BE2C (cell line): Measurements from ENCODE around the gene MSRB2. TPM values are rescaled to one million over a fixed set of nuclear protein-coding genes. Genes with fewer than 3 reads are reported as not detected.

Source experiments
- DNase-seq: peaks from one replicate; pipeline ENCODE4 v3.0.0-alpha.2; 2020
- H3K27me3 ChIP-seq: fragments of 250-450 bp; sonication (Bioruptor Pico); 2 replicates; pipeline ENCODE4 v1.5.1; 2020; ENCODE audit warnings: mild to moderate bottlenecking
- H3K36me3 ChIP-seq: fragments of 250-450 bp; sonication (Bioruptor Pico); 2 replicates; pipeline ENCODE4 v1.5.1; 2020; ENCODE audit warnings: mild to moderate bottlenecking
- H3K4me1 ChIP-seq: fragments of 250-450 bp; sonication (Bioruptor Pico); 2 replicates; pipeline ENCODE4 v1.5.1; 2020
- H3K4me3 ChIP-seq: 2 replicates; pipeline ENCODE4 v1.5.1; 2011; ENCODE audit warnings: low read depth, low read length
- H3K9me3 ChIP-seq: fragments of 250-450 bp; sonication (Bioruptor Pico); 2 replicates; pipeline ENCODE4 v1.5.1; 2020
- polyA plus RNA-seq: library from polyadenylated mRNA; unstranded; fragments of >200 nt; gene quantifications from one replicate; pipeline ENCODE4 v1.2.1, GENCODE V29; 2012; ENCODE audit warnings: low read depth, missing spikeins; ENCODE audit not compliant: insufficient read length, insufficient read depth
- TF ChIP-seq, protein P1 (sequence below): IDR thresholded peaks from 2 replicates; pipeline ENCODE4 v1.5.1; 2012; ENCODE audit warnings: mild to moderate bottlenecking, low read depth, low read length

The MSRB2 gene
- 36.6 TPM for polyA plus RNA-seq

DNA sequence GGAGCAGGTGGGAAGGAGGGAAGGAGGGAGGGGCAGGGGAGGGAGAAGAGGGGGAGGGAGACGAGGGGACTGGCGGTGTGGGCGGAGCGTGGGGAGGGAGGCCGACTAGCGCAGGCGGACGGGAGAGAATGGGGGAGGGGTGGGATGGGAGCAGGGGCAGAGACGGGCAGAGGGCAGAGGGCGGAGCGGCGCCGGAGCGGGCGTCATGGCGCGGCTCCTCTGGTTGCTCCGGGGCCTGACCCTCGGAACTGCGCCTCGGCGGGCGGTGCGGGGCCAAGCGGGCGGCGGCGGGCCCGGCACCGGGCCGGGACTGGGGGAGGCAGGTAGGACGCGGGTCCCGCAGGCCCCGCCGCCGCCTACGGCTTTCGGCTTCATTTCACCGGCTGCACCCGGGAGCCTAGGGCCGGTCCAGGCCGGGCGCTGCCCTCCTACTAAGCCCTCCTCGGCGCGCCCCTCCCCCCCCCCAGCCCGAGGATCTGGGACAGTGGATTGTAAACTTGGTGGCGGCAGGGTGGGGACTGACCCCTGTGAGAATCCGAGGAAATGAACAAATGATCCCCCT, at the start of gene MSRB2:
Gene MSRB2, plus strand, starts transcription at position 176 of the 562 bp plus-strand sequence. Its CDS starts 30 bp downstream, at position 206.
- Histone ChIP-seq H3K9me3 (no peaks in the 10 kb centered on the region), H3K4me3 (peak within 1 kb of the TSS; percentile 81), H3K4me1 (peaks cover 14% of the 10 kb centered on the region), H3K36me3 (no peaks in the 10 kb centered on the region), H3K27me3 (no peaks in the 10 kb centered on the region)
- DNase-seq, result peak; percentile 96
- TF ChIP-seq, protein P1, sequence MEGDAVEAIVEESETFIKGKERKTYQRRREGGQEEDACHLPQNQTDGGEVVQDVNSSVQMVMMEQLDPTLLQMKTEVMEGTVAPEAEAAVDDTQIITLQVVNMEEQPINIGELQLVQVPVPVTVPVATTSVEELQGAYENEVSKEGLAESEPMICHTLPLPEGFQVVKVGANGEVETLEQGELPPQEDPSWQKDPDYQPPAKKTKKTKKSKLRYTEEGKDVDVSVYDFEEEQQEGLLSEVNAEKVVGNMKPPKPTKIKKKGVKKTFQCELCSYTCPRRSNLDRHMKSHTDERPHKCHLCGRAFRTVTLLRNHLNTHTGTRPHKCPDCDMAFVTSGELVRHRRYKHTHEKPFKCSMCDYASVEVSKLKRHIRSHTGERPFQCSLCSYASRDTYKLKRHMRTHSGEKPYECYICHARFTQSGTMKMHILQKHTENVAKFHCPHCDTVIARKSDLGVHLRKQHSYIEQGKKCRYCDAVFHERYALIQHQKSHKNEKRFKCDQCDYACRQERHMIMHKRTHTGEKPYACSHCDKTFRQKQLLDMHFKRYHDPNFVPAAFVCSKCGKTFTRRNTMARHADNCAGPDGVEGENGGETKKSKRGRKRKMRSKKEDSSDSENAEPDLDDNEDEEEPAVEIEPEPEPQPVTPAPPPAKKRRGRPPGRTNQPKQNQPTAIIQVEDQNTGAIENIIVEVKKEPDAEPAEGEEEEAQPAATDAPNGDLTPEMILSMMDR, result no peak

DNA sequence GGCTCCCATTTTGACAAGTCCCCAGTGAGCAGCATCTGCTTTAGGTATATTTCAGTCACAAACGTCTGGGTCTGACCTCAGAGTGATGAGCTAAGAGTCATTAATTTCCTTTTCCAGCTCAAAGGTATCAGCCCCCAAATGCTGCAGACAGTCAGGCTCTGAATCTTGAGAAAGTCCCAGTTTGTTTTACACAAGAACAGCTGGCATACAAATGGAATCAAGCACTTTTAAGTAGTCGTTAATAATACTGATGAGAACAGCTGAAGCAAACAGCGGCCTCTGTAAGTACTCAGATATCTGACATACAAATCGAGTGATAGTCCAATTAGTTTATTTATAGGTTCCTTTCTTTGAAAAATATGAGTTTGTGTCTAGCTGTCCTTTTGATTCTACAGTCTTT, 49.4 kb upstream of the MSRB2 start:
- no peaks in the 10 kb centered on the region for H3K27me3 ChIP-seq
- TF ChIP-seq, protein P1, result no peak
- no peaks in the 10 kb centered on the region for H3K36me3 ChIP-seq
- H3K4me3 ChIP-seq, result no peak overlapping the region
- peaks cover 10% of the 10 kb centered on the region for H3K4me1 ChIP-seq
- no peak for DNase-seq
- H3K9me3 ChIP-seq, result no peaks in the 10 kb centered on the region

DNA sequence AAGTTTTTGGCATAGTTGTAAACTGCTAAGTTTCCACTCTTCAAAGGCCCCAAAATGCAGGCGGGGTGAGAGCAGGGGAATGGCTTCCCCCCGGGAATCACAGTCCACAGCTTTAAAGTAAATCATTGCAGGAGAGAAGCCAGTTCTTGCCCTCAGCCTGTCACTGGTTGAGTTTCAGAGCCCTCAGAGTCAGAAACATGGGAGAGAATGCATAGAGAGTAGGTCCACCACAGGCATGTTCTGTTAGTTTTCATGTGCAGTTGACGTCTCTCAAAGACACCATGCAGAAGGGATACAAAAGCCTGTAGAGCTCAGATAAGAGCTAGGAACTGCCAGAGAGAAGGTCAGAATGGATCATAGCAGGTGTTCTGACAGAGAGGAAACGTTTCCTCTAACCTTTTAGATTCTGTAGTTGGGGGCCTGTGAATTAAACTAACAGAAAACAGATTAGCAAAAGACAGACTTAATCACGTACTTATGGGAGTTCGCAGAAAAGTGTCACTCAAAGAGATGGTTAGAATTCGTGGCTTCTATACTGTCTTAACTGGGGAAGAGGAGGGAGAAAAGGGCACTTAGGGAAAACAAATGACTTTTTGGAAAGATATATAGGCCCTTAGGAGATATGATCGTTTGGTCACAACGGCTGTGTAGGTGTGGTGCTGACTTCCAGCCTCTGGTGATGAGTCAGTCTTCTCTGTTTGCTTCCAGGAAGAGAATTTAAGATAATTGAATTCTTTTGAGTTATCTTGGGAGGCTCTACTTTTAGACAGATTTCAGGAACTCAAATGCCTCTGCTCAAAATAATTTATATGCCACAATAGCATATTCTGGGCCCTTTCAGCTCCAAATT, 48.0 kb upstream of the MSRB2 start:
- peaks cover 10% of the 10 kb centered on the region for H3K4me1 ChIP-seq
- no peaks in the 10 kb centered on the region for H3K36me3 ChIP-seq

DNA sequence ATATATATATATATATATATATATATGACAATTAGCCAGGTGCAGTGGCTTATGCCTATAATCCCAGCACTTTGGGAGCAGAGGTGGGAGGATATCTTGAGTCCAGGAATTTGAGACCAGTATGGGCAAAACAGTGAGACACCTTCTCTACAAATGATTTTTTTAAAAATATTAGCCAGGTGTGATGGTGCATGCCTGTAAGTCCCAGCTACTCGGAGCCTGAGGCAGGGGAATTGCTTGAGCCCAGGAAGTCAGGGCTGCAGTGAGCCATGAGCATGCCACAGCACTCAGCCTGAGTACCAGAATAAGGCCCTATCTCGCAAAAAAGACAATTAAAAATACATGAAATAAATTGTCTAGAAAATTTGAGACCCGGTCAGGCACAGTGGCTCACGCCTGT, 47.2 kb upstream of the MSRB2 start:
- Histone ChIP-seq H3K36me3 (no peaks in the 10 kb centered on the region), H3K9me3 (no peaks in the 10 kb centered on the region), H3K4me3 (no peak overlapping the region), H3K4me1 (peaks cover 10% of the 10 kb centered on the region), H3K27me3 (no peaks in the 10 kb centered on the region)
- no peak for DNase-seq
- TF ChIP-seq, protein P1, result no peak

More for the DNA sequence above, 48.0 kb upstream of the MSRB2 start:
- TF ChIP-seq, protein P1, result no peak
- H3K9me3 ChIP-seq, result no peaks in the 10 kb centered on the region
- no peak for DNase-seq
- H3K4me3 ChIP-seq, result no peak overlapping the region
- no peaks in the 10 kb centered on the region for H3K27me3 ChIP-seq

DNA sequence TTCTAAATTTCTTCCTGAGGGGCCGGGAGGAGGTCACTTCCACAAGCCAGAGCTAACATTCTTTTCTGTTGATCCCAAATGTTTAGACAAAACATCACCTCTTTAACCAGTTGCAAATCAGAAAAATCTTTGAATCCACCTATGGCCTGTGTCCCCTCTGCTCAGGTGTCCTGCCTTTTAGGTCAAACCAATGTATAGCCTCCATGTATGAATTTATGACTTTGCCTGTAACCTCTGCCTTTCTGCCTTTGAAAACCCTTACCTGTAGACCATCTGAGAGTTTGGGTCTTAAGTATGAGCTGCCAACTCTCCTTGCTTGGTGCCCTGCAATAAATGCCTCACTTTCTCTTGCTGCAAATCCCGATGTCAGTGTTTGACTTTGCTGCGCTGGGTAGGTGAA, 44.1 kb upstream of the MSRB2 start:
- peaks cover 7% of the 10 kb centered on the region for H3K4me1 ChIP-seq
- H3K9me3 ChIP-seq, result no peaks in the 10 kb centered on the region; the same call in 1 of the 2 replicates
- no peaks in the 10 kb centered on the region for H3K27me3 ChIP-seq
- H3K36me3 ChIP-seq, result no peaks in the 10 kb centered on the region
- TF ChIP-seq, protein P1, result no peak
- DNase-seq, result no peak
- no peak overlapping the region for H3K4me3 ChIP-seq

DNA sequence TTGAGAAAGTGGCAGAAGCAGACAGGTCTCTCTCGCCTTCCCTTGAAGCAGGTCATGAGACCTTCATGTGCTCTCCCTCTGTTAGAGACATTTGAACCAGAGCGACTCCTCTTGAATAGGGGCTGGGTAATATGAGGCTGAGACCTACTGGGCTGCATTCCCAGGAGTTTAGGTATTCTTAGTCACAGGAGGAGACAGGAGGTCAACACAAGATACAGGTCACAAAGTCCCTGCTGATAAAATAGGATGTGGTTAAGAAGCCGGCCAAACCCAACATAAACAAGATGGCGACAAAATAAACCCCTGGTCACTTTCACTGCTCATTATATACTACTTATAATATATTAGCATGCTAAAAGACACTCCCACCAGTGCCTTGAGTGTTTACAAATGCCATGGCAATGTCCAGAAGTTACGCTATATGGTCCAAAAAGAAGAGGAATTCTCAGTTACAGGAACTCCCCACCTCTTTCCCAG, 43.5 kb upstream of the MSRB2 start:
- H3K4me1 ChIP-seq, result peaks cover 6% of the 10 kb centered on the region
- no peaks in the 10 kb centered on the region for H3K27me3 ChIP-seq
- TF ChIP-seq, protein P1, result no peak
- H3K9me3 ChIP-seq, result no peaks in the 10 kb centered on the region; the same call in 1 of the 2 replicates
- no peak for DNase-seq
- no peak overlapping the region for H3K4me3 ChIP-seq
- H3K36me3 ChIP-seq, result no peaks in the 10 kb centered on the region
